ENCODE measurements around the gene VPS41. TPM values are rescaled to one million over a fixed set of nuclear protein-coding genes. Genes with fewer than 3 reads are reported as not detected.

The VPS41 gene
- total and polyA plus RNA-seq, 2 of the 13 experiments (the other 11 are each of a cell fraction or from before 2014, with no cell fraction given): 12.1 to 43.4 TPM

DNA sequence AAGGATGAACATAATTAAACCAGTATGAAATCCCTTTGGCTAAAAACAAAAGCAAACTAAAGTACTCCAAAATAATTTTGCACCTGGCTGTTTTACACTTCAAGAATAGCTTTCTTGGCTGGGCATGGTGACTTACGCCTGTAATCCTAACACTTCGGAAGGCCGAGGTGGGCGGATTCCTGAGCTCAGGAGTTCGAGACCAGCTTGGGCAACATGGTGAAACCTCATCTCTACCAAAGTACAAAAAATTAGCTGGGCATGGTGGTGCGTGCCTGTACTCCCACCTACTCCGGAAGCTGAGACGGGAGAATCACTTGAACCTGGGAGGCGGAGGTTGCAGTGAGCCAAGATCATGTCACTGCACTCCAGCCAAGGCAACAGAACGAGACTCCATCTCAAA is 185.7 kb downstream of the VPS41 start:
- Histone ChIP-seq H3K27ac (ENCODE audit: extremely low read length, insufficient read depth, low read length) (no peak overlapping the region), H4K20me1 (ENCODE audit: insufficient read depth, low read length) (no peaks in the 10 kb centered on the region), H3K4me1 (ENCODE audit: insufficient read depth, low read length) (no peaks in the 10 kb centered on the region), H3K4me2 (ENCODE audit: low read depth, low read length) (no peak overlapping the region), H3K4me3 (replicated peaks in 1 of 3; ENCODE audit: insufficient read depth in 1 of 3, low read depth in 2 of 3, low read length in 3 of 3) (no peak overlapping the region), H3K79me2 (ENCODE audit: insufficient read depth, low read length) (no peaks in the 10 kb centered on the region), H3K27me3 (ENCODE audit: control insufficient read depth in 1 of 2, insufficient read depth in 2 of 2, low read length in 2 of 2) (no peaks in the 10 kb centered on the region), H3K36me3 (replicated peaks in 1 of 2; ENCODE audit: control insufficient read depth in 1 of 2, insufficient read depth in 2 of 2, low read length in 2 of 2) (0 out of 5 replicates have a peak, but pooled peaks cover 0 to 4% of the 10 kb centered on the region in 2 experiments), H2AFZ (ENCODE audit: low read length) (no peak overlapping the region), H3K9me3 (ENCODE audit: low read length) (no peaks in the 10 kb centered on the region), H3K9ac (ENCODE audit: insufficient read depth, low read depth, low read length) (no peak overlapping the region)
- intact Hi-C loops (cut with micrococcal nuclease; ENCODE audit: unreplicated experiment) (no loop called here), in situ Hi-C loops (cut with HindIII; ENCODE audit: extremely low pct_ligation_motif_present, low pct_unique_long_range_greater_than_20kb) (no loop called here)
- WGBS (ENCODE audit: low lambda C conversion rate): 94% methylated on average over 10 of the region's 10 CpGs
- no TSS peak for BruUV-seq (replicated peaks)
- ATAC-seq (no peak), FAIRE-seq (no peak), DNase-seq (ENCODE audit: low spot score) (no peak)
- ChIA-PET CTCF (ENCODE audit: low intra/inter-chr PET ratio, low total read pairs) (no interaction called here), POLR2A (no interaction called here)
- TF ChIP-seq, protein P1, sequence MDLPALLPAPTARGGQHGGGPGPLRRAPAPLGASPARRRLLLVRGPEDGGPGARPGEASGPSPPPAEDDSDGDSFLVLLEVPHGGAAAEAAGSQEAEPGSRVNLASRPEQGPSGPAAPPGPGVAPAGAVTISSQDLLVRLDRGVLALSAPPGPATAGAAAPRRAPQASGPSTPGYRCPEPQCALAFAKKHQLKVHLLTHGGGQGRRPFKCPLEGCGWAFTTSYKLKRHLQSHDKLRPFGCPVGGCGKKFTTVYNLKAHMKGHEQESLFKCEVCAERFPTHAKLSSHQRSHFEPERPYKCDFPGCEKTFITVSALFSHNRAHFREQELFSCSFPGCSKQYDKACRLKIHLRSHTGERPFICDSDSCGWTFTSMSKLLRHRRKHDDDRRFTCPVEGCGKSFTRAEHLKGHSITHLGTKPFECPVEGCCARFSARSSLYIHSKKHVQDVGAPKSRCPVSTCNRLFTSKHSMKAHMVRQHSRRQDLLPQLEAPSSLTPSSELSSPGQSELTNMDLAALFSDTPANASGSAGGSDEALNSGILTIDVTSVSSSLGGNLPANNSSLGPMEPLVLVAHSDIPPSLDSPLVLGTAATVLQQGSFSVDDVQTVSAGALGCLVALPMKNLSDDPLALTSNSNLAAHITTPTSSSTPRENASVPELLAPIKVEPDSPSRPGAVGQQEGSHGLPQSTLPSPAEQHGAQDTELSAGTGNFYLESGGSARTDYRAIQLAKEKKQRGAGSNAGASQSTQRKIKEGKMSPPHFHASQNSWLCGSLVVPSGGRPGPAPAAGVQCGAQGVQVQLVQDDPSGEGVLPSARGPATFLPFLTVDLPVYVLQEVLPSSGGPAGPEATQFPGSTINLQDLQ (CRISPR knock-in tag; IDR thresholded peaks at IDR 0.05): no peak
- TF ChIP-seq ZNF773 (CRISPR knock-in tag; IDR thresholded peaks at IDR 0.05; ENCODE audit: borderline replicate concordance) (no peak), NFE2L2 (IDR thresholded peaks at IDR 0.05; ENCODE audit: low read length) (no peak), POGZ (CRISPR knock-in tag; IDR thresholded peaks at IDR 0.05) (no peak), PAX8 (CRISPR knock-in tag; IDR thresholded peaks at IDR 0.05; ENCODE audit: borderline replicate concordance) (no peak), EED (CRISPR knock-in tag; IDR thresholded peaks at IDR 0.05) (no peak), NCOA5 (CRISPR knock-in tag; IDR thresholded peaks at IDR 0.05) (no peak), MATR3 (CRISPR knock-in tag; IDR thresholded peaks at IDR 0.05) (no peak)
- TF ChIP-seq, protein P2, sequence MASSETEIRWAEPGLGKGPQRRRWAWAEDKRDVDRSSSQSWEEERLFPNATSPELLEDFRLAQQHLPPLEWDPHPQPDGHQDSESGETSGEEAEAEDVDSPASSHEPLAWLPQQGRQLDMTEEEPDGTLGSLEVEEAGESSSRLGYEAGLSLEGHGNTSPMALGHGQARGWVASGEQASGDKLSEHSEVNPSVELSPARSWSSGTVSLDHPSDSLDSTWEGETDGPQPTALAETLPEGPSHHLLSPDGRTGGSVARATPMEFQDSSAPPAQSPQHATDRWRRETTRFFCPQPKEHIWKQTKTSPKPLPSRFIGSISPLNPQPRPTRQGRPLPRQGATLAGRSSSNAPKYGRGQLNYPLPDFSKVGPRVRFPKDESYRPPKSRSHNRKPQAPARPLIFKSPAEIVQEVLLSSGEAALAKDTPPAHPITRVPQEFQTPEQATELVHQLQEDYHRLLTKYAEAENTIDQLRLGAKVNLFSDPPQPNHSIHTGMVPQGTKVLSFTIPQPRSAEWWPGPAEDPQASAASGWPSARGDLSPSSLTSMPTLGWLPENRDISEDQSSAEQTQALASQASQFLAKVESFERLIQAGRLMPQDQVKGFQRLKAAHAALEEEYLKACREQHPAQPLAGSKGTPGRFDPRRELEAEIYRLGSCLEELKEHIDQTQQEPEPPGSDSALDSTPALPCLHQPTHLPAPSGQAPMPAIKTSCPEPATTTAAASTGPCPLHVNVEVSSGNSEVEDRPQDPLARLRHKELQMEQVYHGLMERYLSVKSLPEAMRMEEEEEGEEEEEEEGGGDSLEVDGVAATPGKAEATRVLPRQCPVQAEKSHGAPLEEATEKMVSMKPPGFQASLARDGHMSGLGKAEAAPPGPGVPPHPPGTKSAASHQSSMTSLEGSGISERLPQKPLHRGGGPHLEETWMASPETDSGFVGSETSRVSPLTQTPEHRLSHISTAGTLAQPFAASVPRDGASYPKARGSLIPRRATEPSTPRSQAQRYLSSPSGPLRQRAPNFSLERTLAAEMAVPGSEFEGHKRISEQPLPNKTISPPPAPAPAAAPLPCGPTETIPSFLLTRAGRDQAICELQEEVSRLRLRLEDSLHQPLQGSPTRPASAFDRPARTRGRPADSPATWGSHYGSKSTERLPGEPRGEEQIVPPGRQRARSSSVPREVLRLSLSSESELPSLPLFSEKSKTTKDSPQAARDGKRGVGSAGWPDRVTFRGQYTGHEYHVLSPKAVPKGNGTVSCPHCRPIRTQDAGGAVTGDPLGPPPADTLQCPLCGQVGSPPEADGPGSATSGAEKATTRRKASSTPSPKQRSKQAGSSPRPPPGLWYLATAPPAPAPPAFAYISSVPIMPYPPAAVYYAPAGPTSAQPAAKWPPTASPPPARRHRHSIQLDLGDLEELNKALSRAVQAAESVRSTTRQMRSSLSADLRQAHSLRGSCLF (CRISPR knock-in tag; IDR thresholded peaks at IDR 0.05; ENCODE audit: borderline replicate concordance): no peak
- TF ChIP-seq, protein P3, sequence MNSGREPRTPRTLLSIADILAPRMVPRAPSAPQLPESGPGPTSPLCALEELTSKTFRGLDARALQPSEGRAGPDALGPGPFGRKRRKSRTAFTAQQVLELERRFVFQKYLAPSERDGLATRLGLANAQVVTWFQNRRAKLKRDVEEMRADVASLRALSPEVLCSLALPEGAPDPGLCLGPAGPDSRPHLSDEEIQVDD (CRISPR knock-in tag; IDR thresholded peaks at IDR 0.05; ENCODE audit: borderline replicate concordance): no peak
- TF ChIP-seq, protein P4, sequence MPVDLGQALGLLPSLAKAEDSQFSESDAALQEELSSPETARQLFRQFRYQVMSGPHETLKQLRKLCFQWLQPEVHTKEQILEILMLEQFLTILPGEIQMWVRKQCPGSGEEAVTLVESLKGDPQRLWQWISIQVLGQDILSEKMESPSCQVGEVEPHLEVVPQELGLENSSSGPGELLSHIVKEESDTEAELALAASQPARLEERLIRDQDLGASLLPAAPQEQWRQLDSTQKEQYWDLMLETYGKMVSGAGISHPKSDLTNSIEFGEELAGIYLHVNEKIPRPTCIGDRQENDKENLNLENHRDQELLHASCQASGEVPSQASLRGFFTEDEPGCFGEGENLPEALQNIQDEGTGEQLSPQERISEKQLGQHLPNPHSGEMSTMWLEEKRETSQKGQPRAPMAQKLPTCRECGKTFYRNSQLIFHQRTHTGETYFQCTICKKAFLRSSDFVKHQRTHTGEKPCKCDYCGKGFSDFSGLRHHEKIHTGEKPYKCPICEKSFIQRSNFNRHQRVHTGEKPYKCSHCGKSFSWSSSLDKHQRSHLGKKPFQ (CRISPR knock-in tag; IDR thresholded peaks at IDR 0.05; ENCODE audit: insufficient replicate concordance): no peak
- TF ChIP-seq, protein P5, sequence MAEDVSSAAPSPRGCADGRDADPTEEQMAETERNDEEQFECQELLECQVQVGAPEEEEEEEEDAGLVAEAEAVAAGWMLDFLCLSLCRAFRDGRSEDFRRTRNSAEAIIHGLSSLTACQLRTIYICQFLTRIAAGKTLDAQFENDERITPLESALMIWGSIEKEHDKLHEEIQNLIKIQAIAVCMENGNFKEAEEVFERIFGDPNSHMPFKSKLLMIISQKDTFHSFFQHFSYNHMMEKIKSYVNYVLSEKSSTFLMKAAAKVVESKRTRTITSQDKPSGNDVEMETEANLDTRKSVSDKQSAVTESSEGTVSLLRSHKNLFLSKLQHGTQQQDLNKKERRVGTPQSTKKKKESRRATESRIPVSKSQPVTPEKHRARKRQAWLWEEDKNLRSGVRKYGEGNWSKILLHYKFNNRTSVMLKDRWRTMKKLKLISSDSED (CRISPR knock-in tag; IDR thresholded peaks at IDR 0.05): no peak

Data from HepG2 (cell line).